ENCODE measurements around the gene CAMTA1. TPM values are rescaled to one million over a fixed set of nuclear protein-coding genes. Genes with fewer than 3 reads are reported as not detected.
A peak's percentile ranks its signal among the peaks of the same experiment; 100 is the strongest.

The CAMTA1 gene
- total RNA-seq, 1 experiment from 2014 or later = 103 TPM

DNA sequence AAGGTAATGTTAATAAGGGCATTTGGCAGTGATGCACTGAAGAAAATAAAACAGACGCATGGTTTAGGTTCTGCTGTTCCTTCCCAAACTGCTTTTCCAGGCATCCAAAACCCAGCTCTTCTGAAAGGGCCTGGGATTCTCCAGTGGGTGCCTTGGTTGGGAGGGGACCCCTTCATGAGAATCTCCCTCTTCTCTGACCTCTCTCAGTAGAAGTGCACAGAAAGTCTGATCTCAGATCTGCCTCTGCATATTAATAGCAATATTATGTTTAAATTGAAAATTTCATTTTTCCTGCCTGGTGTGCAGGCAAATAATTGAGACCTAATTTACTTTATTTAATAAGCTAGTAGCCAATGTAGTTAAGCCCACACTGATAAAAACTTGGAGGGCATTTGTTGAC, 260.6 kb downstream of the CAMTA1 start:
- Histone ChIP-seq H3K36me3 (no peaks in the 10 kb centered on the region), H3K27me3 (no peaks in the 10 kb centered on the region), H3K4me3 (no peak overlapping the region), H3K9me3 (no peaks in the 10 kb centered on the region)
- DNase-seq = no peak

DNA sequence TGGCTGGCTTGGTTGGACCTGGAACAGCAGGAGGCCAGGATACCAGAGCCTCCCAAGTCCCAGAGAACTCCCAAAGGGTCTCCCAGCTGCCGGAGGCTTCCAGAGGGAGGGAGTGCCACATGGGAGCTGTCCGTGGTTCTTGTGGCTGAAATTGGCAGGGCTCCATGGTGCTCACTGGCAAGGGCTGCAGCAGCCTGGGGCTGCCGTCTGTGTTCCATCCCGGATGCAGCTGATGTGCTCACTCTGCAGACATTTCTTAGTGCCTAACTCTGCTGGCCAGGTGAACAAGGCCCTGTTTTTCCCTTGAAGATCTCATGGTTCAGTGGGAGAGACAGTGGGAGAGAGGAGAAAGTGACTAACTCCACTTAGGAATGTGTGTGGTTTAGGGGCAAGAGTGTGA, 261.1 kb downstream of the CAMTA1 start:
- H3K4me3 ChIP-seq = no peak overlapping the region
- no peaks in the 10 kb centered on the region for H3K36me3 ChIP-seq
- no peaks in the 10 kb centered on the region for H3K9me3 ChIP-seq
- no peaks in the 10 kb centered on the region for H3K27me3 ChIP-seq
- DNase-seq = peak; percentile 63

DNA sequence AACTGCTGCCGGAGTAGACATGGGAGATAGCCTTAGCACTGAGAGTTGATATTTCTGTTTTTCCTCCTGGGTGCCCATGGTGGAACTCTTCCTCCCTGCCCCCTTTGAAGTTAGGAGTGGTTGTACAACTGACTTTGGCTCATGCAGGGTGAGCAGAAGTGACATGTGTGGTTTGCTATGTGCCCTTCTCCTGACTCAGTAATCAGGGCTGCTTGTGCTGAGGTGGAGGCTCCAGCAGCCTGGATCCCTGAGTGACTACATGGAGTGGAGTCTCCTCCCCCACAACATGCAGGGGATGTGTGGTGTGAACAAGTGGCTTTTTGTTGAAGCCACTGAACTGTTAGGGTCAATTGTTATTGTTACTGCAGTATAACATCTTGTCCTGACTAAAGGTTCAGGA, 261.6 kb downstream of the CAMTA1 start:
- DNase-seq = no peak
- Histone ChIP-seq H3K4me3 (no peak overlapping the region), H3K36me3 (no peaks in the 10 kb centered on the region), H3K27me3 (no peaks in the 10 kb centered on the region), H3K9me3 (no peaks in the 10 kb centered on the region)

DNA sequence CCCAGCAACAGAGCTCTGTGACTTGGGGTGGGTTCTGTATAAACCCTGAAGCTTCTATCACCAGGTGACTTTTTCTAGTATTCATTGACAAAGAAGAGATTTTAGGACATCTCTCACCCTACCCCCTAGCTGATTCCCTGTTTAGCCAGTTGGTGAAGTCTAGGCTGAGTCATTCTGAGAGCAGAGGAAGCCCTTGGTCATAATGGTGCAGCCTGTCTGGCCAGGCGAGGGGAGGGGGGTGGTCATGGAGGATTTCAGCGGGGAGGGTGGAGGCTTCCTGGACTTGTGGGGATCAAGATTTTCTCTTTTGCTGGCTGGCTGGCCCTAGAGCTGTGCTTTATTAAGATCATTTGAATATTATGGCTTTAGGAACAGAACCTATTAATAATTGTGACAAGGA, 262.6 kb downstream of the CAMTA1 start:
- Histone ChIP-seq H3K9me3 (no peaks in the 10 kb centered on the region), H3K4me3 (no peak overlapping the region), H3K27me3 (no peaks in the 10 kb centered on the region), H3K36me3 (no peaks in the 10 kb centered on the region)
- DNase-seq = no peak

DNA sequence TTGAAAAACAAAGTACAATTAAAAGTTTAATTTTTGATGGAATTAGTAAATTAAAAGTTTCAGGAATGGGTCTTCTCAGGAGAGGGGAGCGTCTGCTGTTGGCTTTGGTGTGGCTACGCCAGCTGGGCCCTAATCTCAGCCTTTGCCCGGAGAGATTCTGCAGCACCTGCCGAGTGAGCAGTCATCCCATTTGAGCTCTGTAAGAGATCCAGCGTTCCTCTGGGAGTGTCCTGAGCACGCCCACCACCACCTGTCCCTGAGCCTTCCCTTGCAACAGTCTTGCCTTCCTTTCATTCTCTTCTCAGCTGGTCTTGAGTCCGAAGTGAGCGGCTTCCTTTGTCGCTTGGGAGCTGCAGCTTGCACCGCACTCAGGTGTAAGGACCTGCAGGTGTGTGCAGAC, 263.1 kb downstream of the CAMTA1 start:
- H3K4me3 ChIP-seq = no peak overlapping the region
- no peak for DNase-seq
- H3K36me3 ChIP-seq = no peaks in the 10 kb centered on the region
- H3K9me3 ChIP-seq = no peaks in the 10 kb centered on the region
- H3K27me3 ChIP-seq = no peaks in the 10 kb centered on the region

DNA sequence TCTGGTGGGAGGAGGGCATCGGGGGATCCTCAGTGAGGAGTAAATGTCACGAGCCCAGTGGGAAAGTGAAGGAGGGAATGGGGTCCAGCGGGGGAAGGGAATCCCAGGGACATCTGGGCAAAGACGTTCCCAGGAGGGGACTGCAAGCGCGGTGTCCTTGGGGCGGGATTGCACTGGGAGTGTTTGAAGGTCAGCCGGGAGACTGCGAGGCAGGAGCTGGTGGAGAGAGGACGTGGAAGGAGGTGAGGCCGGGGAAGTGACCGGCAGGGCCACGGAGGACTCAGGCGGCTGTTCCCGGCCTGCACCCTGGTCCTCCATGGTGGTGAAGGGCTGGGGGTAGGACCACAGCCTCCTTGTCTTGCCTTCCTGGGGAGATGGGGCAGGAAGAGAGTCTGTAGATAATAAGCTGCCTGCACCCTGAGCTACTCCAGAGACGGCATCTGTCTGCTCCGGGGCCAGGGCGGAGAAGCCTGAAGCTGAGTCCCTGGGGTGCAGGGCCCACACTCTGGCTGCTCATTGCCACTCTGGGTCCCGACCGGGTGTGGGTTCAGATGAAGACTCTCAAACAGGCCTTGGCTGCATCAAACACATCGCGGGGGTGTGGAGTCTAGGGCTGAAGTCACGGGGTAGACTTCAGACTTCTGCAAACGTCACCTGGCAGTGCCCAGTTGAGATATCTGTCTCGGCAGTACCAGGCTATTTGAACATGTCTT, 264.8 kb downstream of the CAMTA1 start:
- no peaks in the 10 kb centered on the region for H3K36me3 ChIP-seq
- no peaks in the 10 kb centered on the region for H3K27me3 ChIP-seq
- H3K9me3 ChIP-seq = no peaks in the 10 kb centered on the region
- no peak for DNase-seq
- no peak overlapping the region for H3K4me3 ChIP-seq

DNA sequence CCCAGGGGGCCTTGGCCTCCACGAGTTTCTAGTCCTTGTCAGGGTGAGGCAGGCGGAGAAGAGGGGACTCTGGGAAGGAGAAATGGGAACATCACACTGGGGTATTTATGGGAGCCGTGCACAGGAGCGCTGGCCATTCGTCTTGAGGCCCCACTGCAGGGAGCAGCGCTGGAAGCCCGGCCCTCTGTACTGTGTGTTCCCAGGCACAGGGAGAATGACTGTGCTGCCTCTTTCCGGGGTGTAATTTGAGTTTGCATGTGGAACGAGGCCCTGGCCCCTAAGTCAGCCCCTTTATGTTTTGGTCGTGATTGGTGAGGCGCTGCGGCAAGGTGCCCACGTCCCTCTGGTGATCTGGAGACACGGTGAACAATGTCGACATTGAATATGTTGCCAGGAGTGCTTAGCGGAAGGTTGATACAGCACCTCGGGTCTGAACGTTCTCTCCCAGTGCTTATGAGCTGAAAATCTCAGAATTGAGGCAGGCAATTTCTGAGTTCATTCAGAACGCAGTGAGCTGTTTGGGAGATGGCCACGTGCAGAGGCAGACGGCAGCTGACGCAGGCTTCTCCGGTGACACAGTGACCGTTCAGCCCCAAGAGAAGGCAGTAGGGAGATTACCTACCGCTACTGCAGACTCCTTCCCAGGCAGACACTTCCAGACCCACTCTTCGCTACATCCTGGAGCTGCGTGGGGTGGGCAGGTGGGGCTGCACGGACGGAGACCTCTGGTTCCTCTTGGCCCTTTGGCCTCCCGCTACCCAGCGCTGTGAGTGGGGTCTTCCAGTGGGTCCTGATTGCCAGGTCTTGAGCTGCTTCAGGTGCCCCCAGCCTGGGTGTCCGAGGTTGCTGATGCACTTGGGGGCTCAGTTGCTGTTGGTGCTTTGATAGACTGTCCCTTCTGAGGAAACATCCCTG, 265.8 kb downstream of the CAMTA1 start:
- Histone ChIP-seq H3K27me3 (no peaks in the 10 kb centered on the region), H3K9me3 (no peaks in the 10 kb centered on the region), H3K4me3 (no peak overlapping the region), H3K36me3 (no peaks in the 10 kb centered on the region)
- DNase-seq = no peak

DNA sequence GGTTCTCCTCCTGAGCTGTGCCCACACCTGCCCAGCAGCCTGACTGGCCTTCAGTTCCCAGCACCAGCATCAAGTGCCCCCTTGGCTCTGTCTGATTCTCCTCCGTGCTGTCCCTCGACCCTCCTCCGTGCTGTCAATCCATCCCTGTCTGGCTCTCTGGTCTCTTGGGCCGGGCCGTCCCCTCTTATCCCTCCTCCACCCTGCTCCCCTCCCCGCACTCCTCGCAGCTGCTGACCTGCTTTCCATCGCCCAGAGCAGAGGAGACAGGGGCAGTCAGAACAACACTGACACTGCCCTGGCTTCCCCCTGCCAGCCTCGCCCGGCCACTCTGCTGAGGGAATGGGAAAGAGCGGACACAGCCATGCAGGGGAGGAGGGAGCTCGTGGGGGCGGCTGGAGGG, 267.4 kb downstream of the CAMTA1 start:
- no peak for DNase-seq
- Histone ChIP-seq H3K9me3 (no peaks in the 10 kb centered on the region), H3K36me3 (no peaks in the 10 kb centered on the region), H3K4me3 (no peak overlapping the region), H3K27me3 (no peaks in the 10 kb centered on the region)

DNA sequence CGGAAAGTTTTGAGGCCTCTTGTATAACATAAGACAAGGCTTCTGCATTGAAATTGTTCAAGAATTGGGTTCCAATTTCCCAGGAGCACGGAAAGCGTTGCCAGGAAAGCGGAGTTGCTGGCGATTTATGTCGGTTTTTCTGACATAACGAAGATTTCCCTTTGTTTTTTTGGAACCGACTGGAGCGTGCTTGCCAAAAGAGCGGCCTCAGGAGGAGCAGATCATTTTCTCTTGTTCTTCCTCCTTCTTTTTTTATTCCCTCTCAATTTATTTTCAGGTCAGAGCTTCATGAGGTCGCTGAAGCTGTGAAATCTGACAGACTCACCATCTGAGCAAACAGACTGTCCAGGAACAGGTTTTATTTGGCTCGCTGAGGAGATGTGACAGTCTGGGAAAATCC, 275.5 kb downstream of the CAMTA1 start:
- Histone ChIP-seq H3K36me3 (no peaks in the 10 kb centered on the region), H3K4me3 (no peak overlapping the region), H3K9me3 (no peaks in the 10 kb centered on the region), H3K27me3 (no peaks in the 10 kb centered on the region)
- no peak for DNase-seq

DNA sequence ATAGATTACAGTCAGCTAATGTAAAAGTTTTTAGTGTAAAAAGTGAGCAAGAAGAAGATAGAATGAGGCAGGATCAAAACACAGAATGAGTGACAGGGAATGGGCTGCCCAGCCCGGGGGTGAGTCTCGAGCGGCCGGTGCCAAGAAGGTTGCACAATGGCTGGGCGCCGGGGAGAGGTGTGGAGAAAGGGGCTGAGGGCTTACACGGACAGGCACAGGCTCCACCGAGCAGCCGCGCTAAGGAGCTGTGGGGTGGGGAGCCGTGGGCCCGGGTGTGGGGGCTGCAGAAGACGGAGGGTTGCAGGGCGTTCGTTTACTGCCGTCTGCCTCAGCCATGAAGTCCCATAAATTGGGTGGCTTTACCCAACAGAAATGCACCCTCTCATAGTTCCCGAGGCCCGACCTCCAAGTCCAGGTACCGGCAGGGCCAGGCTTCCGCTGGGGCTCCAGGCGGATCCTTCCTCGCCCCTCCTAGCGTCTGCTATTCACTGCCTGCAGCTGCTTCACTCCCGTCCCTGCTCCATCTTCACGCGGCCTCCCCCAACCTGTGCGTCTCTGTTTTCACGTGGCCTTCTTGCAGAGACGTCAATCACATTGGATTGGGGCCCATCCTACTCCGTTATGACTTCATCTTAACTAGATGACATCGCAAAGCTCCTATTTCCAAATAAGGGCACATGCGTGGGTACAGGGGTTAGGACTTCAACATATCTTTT, 277.2 kb downstream of the CAMTA1 start:
- Histone ChIP-seq H3K4me3 (no peak overlapping the region), H3K27me3 (no peaks in the 10 kb centered on the region), H3K36me3 (no peaks in the 10 kb centered on the region), H3K9me3 (no peaks in the 10 kb centered on the region)
- no peak for DNase-seq

DNA sequence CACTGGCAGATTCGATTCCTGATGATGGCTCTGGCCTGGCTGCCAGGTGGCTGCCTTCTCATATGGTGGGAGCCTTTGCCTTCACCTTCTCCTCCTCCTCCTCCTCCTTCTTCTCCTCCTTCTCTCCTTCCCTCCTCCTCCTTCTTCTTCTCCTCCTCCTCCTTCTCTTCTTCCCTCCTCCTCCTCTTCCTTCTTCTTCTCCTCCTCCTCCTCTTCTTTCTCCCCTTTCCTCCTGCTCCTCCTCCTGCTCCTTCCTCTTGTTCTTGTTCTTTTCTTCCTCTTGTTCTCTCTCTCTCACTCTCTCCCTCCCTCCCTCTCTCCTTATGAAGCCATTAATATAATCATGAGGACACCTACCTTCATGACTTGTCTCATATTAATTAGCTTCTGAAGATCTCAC, 278.7 kb downstream of the CAMTA1 start:
- Histone ChIP-seq H3K4me3 (no peak overlapping the region), H3K27me3 (no peaks in the 10 kb centered on the region), H3K9me3 (no peaks in the 10 kb centered on the region), H3K36me3 (no peaks in the 10 kb centered on the region)
- DNase-seq = no peak

DNA sequence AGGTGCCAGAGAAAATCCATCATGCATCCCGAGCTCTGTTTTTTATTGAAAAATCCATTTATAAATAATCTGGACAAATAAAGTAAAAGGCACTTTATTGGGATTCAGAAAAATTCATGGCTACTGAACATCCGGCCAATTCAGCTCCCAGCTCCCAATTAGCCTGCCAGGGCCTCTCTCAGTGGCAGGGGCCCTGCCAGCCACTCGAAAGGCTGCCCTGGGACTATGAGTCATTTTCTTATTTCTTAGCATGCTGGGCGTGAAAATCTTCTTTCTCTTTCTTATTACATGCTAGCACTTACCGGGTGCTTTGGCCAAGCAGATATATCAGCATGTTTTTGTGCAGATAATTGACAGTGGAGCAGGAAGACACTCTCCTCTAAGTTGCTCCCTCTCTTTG, 283.3 kb downstream of the CAMTA1 start:
- H3K27me3 ChIP-seq = no peaks in the 10 kb centered on the region
- no peak overlapping the region for H3K4me3 ChIP-seq
- no peaks in the 10 kb centered on the region for H3K36me3 ChIP-seq
- no peaks in the 10 kb centered on the region for H3K9me3 ChIP-seq
- peak; percentile 27 for DNase-seq

DNA sequence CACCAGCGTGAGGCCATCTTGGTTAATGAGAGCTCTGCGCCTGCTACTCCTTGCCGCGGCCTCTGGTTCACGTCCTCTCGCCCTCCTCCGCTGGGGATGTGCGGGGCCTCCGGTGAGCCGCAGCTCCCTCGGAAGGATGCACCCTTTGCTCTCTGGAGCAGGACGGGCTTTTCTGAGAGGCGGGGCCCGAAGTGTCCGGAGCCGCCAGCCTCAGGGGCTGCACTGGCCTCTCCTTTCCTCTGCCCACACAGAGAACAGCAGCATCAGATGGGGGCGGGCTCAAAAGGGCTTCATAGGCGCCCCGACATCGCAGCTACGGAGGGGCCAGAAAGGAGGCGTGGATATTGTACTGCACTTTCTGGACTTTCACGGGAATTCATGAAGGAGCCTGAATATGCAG, 284.7 kb downstream of the CAMTA1 start:
- Histone ChIP-seq H3K27me3 (no peaks in the 10 kb centered on the region), H3K4me3 (no peak overlapping the region), H3K36me3 (no peaks in the 10 kb centered on the region), H3K9me3 (no peaks in the 10 kb centered on the region)
- no peak for DNase-seq

DNA sequence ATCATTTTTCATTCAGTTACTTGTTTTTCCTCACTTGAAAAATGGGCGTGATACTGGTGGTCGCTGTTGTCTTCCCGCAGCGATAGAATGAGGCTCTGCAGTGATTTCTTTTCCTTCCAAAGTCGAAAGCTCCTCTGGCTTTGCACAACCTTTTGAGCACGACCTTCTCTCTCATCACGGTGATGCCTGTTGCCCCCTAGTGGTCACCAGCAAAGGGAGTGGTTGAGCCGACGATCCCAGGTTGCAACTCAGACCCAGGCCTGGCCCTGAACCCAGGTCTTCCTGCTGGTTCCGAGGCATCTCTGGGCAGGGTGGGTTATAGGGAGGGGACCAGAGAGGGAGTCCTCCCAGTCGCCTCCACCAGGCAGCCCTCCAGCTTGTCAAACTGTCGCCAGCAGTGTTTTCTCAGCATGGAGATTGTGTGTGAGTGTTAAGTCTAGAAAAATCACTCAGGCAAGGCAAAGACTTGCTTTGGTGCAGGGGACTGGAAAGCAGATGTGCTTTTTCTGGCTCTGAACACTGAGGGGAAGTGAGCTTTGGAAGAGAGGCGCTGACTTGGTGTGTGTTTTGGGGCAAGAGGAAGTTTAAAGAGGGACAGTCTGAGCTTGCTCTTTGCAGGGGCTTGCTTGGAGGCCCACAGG, 285.3 kb downstream of the CAMTA1 start:
- no peaks in the 10 kb centered on the region for H3K36me3 ChIP-seq
- H3K9me3 ChIP-seq = no peaks in the 10 kb centered on the region
- DNase-seq = peak; percentile 50
- no peak overlapping the region for H3K4me3 ChIP-seq
- no peaks in the 10 kb centered on the region for H3K27me3 ChIP-seq

DNA sequence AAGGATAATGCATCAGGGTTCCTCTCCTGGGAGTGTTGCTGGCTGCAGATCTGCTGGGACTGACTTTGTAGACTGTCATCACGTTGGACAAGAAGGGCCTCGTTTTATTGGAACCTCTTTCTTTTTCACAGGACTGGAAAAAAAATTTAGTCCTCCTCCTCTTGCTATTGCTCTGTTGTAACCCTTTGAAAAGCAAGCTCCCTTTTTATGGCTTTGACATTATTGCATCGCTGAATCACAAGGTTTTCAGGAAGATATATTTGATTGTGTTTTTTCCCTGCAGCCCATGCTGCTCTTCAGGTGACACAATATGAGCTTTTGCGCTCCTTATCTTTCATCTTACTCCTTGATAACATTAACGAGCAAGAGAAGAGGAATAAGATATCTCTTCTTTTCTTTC, 290.9 kb downstream of the CAMTA1 start:
- no peak for DNase-seq
- Histone ChIP-seq H3K27me3 (no peaks in the 10 kb centered on the region), H3K9me3 (peaks cover 18% of the 10 kb centered on the region), H3K4me3 (no peak overlapping the region), H3K36me3 (no peaks in the 10 kb centered on the region)

DNA sequence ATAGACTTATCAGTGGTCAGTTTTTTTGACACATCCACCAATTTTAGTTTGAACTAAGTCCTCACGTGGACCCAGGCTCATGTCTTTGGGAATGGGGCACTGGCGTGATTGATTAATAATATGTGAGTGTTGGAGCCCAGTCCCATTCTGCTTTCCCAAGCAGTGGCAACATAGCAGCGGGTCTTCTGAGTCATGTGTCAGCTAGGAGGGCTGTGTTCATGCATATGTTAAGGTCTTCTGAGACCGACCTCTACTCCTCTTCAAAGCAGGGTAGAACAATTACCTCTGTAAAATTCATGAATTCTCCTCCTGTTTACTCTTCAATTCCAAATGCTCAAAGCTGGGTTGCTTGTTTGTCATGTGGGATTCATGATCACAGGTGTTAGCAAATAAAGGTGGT, 291.3 kb downstream of the CAMTA1 start:
- DNase-seq = no peak
- Histone ChIP-seq H3K27me3 (no peaks in the 10 kb centered on the region), H3K36me3 (no peaks in the 10 kb centered on the region), H3K9me3 (peaks cover 18% of the 10 kb centered on the region), H3K4me3 (no peak overlapping the region)

DNA sequence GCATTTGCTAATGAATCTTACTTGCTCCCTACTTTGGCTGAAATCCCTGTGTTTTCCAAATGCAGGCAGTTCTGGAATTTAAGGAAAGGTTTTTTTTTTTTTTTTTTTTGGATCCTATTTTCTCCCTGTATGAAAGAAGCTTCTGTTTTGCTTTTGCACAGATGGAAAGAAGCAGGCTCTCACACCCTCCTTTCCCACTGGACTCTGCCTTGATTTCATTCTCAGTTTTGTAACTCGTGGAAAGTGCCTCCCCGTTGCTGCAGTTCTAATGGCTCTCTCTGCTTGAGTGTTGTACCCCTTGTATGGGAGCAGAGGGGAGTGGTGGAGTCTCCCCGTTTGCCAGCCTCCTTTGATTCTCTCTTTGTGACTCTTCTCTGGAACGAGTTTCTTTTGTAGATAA, 291.9 kb downstream of the CAMTA1 start:
- no peak for DNase-seq

More for the DNA sequence above, 291.9 kb downstream of the CAMTA1 start:
- Histone ChIP-seq H3K9me3 (peaks cover 18% of the 10 kb centered on the region), H3K27me3 (no peaks in the 10 kb centered on the region), H3K36me3 (no peaks in the 10 kb centered on the region), H3K4me3 (no peak overlapping the region)
